GM04503 (cell line): ENCODE data around the gene BOK.
A peak's percentile ranks its signal among the peaks of the same experiment; 100 is the strongest.

Source experiments
- DNase-seq: peaks from one replicate; pipeline ENCODE4 v3.0.0-alpha.2; 2012; ENCODE audit warnings: low read depth

BOK gene

DNA sequence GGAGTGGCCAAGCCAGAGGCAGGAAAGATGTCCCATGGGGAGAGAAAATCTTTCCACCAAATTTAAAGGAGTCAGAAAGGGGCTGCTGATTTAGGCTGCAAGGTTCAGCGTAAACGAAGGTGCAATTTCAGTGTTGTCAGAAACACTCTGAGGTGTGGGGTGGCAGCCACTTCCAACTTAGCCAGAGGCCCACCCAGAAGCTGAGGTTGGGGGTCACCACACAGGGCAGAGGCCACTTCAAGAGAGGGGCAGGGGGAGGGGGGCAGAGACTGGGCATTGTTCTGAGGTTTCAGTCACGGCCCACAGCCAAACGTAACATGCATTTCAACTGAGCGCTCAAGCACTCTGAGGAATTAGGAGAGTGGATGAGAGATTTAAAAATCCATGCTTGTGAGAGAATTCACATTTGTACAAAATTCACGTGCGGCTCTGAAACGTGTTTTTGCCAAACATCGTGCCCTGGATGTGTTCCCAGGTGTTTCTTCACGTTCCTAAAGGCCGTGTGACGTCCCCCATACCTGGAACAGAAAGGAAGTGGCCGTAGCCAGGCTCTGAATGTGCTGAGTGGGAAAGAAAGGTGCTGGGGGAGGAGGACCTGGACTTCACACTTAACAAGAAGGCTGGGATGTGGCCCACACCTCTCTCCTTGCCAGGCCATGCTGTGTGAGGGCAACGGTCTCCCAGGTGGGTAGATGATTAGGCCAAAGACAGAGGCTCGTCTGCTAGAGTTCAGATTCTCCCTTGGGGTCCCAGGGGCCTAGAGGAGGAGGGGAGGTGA lies 19.5 kb upstream of the BOK start:
- DNase-seq = no peak

DNA sequence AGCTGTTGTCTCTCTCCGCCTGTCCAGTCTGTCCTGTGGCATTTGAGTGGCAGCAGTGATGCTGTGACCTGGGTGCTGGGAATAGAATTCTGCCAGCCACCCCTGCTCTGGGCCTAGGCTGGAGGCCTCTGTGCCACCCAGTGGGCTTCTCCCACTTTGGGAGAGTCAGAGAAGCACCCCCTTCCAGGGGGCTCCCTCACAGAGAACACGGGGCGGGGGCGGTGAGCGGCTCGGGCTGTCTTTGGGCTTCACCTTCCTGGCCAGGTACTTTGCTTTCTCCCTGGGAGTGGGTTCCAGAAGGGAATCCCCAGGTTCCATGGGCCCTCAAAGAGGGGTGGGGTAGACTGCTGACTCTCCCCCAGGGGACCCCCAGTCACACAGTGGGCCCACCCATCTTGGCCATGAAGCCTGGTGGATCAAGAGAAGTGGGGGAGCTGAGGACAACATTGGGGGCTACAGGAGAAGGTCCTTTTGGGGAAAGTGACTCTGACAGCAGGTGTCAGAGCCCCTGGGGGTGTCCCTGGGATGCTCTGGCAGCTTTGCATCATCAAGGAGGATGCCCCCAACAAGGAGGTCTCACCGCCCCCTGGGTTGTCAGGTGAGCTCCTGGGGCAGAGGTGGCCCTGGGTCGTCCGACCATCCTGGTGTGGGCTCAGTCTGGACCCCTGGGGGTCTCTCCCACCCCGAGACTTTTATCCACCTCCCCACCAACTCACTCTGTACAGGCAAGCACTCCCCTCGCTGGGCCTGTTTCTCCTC lies 18.8 kb upstream of the BOK start:
- DNase-seq = no peak

DNA sequence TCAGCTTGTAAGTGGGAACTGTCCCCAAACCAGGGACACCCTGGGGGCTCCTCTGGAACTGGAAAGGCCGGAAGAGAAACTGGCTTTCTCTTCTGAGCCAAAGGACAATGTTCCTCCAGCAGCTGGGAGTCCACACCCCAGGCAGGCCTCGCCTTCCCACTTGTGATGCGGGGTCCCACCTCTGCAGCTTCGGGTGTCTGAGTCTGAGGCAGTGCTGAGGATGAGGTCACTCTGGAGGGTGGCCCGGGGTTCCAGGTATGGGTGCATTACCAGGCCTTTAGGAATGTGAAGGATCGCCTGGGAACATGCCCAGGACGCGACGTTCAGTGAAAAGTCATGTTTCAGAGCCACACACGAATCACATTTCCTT lies 18.2 kb upstream of the BOK start:
- DNase-seq = no peak

DNA sequence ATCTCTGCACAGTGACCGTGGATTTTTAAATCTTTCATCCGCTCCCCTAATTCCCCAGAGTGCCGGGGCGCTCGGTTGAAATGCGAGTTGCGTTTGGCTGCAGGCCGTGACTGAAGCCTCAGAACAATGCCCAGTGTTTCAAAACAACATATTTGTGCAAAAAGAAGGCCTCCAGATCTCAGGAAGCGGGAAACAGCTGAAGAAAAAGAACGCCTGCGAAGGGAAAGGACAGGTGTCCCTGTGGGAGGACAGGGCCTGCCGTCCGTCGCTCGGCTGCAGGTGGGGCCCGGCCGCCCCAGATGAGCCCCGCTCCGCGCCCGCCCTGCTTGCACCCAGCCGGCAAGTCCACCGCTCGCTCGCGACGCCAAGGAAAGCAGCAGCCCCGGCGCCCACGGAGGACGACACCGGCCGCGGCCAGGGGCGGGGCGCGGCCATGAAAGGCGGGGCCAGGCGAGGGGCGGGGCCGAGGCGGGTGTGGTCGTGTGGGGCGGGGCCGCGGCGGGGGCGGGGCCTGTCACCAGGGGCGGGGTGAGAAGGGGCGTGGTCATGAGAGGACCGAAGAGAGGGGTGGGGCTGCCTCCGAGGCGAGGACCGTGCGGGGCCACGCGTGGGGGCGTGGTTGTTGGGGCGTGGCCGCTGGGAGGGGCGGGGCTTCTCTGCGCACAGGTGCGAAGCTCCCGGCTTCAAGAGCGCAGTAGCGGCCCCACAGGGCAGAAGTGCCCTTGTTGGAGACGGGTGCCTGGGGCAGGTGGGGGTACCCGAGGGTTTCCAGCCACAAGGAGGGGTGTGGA lies 17.6 kb upstream of the BOK start:
- DNase-seq = no peak

DNA sequence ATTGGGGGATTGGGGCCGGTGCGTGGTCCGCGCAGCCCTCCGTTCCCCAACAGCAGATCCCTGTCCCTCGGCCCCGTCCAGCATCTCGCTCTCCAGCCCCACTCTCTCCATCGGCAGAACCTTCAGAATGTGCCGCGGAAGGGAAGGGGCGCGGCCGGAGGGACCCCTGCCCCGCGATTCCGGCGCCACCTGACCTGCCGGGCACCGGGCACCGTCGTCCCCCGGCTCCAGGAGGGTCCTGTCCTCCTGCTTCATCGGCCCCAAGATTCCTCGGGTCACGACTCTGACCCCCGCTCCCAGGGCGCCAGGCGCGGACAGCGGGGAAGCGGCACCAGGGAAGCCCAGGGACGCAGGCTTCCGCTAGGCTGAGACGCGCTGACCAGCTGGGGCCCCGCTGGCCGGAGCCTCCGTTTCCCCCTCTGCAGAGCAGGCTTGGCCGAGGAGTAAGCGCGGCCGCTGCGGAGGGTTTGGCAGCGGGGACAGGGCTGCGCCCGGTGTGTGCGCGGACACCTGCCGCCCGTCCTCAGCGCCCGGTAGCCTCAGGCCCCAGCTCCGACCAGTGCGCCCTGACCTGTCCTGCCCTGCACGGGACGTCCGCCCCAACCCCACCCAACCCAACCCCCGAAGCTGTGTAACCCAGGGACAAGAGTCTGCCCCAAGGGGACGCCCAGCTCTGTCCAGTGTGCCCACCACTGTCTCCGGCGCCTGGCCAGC lies 16.8 kb upstream of the BOK start:
- DNase-seq = no peak

DNA sequence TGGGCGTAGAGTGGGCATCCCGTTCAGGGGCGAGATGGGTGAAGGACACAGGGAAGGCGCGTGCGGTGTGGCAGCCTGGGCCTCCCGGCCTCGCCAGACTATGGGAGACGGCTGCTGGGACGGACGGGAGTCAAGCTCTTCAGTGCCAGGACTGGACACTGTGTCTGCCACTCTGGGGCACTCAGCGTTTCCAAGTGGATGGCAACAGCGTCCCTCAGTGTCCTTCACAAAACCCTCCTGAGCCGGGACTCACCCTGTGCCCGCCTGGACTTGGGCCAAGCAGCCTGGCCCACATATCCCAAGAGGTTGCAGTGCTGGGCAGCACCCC lies 16.3 kb upstream of the BOK start:
- no peak for DNase-seq

DNA sequence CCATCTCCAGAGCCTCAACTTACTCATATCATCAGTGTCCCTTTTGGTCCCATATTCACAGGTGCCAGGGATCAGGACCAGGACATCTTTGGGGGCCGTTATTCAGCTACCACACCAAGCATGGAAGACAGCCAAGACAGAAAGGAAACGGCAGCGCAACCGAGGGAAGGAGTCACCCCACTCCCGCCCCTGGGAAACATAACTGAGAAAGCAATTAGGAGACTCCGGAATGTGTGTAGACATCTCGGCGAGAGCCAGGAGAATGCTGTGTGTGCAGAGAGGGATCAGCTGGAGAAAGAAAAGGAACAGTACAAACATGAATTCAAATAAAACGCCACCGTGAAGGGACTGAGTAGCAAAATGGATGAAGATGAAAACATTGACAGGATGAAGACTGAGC lies 13.4 kb upstream of the BOK start:
- DNase-seq = peak; percentile 53

DNA sequence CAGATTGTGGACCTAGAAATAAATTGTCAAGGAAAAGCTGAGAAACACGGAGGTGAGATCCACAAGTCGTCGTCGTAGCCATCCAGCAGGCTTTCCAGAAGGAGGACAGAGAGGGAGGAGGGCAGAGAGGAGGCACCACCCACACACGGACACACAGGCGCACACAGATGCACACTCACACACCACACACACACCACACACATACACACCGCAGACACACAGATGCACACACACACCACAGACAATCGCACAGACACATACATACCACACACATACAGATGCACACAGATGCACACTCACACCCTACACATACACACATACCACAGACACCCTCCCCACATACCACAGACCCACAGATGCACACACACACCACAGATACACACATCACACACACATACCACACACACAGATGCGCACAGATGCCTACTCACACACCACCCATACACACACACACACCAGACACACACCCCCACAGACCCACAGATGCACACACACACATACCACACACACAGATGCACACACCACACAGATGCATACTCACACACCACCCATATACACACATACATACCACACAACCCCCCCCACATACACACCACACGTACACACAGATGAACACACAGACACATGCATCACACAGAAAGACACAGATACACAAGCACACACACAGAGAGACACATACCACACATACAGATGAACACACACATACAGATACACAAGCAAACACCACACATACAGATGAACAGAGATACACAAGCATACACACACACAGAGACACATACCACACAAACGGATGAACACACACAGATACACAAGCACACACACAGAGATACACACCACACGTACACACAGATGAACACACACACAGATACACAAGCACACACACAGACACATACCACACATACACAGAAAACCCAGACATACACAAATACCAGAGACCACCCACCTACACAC lies 12.7 kb upstream of the BOK start:
- no peak for DNase-seq

DNA sequence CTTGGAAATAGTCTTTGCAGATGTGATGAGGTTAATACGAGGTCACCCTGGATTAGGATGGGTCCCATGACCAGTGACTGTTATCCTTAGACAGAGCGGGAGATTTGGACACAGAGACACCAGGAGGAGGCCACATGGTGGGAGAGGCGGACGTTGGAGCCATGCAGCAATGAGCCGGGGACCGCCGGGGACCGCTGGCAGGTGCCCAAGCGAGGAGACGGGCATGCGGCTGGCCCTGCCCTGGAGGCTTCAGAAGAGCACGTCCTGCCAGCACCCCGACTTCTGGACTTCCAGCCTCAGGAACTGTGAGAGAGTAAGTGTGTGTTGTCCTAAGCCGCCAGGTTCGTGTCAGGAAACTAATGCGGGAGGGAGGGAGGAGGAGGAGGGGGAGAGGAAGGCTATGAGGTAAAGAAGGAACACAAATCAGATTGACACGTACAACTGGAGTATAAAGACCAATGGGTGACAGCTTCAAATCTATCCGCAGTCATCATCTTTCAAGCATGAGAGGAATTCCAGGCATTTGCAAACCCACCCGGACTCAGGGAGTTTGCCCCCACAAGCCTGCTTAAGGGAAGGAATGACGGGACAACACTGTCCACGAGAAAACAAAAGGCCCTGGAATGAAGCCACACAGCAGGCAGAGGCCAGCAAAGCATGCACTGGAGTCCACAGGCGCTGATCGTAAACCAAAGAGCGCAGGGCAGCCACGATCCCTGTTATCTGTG lies 11.6 kb upstream of the BOK start:
- DNase-seq = peak; percentile 96

DNA sequence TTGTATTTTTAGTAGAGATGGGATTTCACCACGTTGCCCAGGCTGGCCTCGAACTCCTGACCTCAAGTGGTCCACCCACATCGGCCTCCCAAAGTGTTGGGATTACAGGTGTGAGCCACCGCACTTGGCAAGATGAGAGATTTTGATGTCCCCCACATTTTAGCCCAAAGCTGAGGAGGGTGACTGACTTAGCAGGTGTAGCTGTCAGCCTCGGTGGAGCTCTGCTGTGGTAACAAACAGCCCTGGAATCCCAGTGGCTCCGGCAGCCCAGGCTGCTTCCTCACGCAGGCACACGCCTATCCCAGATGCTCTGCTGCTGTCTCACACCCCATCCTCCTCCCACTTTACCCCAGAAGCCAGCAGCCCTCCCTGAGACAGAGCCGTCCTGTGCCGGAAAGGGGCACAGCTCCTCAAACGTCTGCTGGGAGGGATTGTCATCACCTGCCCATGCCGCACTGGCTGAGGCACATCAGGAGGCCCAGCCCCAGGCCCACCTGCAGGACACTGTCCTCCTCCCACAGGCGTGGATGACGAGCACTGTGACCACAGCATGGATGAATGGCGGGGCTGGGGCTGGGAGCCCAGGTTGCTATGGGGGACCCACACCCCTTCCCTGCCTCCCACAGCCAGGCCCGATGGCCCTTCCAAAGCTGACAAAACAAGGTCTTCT lies 10.6 kb upstream of the BOK start:
- DNase-seq = no peak

DNA sequence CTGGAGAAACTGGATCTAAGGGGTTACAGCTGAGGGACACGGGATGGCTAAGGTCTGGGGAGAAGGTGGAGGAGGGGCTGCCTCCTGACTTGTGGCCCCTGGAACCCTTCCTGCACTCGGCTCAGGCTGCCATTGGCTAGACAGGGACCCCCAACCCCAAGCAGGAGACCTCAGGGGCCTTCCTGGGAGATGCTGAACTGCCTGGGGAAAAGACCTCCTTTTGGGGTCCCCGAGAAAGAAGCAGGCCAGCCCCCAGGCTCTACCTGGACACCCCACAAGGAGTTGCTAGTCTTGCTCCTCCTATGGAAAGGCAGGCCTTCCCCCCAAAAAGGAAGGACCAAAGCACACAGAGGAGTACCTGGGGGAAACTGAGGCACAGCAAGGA lies 10.1 kb upstream of the BOK start:
- no peak for DNase-seq

DNA sequence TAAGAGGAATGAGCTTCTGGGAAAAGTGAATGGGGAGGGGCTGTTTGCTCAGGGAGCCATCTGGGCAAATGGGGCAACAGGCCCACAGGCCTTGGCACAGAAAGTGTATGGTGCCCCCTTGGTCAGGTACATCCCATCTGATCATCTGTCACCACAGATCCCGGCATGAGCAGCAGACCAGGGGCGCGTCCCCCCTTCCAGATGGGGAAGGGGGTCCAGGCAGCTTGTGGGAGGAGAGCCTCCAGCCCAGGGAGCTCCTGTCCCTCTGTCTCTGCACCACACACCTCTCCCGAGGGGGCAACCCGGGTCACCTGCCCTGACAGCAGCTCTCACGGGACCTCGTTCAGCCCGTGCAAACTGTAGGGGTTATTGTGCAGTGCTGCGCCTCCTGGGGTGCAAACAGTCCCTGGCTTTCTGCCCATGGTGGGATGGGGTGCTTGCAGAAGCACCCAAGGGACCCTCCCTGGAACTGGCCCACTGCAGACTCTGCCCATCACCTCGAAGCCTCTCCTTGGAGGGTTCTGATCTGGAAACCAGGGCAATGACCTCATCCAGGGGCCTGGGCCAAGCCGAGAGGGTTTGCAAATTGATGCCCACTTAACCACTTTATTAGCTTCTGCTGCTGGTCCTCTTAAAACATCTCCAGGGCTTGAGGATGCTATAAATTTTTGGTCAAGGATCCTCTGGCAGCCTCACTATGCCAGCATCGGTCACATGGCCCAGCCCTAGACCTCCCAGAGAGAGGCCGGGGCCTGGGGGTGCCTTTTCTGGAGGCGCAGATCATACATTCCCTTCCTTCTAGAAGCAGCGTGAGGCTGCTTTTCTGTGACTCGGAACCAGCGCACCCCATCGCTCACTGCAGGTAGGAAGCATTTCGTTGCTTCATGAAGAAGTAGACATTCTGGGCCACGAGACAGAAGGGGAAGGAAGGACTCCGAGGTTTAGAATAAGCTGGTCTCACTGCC lies 7.6 kb upstream of the BOK start:
- DNase-seq = no peak

DNA sequence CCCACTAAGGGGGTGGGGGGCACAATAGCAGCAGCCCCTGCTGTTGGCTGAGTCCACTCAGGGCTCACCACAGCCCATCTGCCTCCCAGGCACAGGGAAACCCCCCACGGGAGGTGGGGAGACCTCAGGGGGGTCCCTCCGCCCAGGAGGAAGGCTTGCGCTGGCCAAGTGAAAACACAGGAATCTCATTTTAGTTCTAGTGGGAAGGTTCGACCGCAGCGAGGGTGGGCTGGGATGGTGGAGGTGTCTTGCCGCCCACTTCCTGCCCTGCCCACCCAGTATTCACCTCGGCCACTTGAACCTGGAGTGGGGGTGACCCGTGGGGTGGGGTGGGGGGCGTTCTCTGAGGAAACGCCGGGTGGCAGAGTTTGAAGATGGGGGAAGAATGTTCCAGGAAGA lies 6.9 kb upstream of the BOK start:
- DNase-seq = no peak

DNA sequence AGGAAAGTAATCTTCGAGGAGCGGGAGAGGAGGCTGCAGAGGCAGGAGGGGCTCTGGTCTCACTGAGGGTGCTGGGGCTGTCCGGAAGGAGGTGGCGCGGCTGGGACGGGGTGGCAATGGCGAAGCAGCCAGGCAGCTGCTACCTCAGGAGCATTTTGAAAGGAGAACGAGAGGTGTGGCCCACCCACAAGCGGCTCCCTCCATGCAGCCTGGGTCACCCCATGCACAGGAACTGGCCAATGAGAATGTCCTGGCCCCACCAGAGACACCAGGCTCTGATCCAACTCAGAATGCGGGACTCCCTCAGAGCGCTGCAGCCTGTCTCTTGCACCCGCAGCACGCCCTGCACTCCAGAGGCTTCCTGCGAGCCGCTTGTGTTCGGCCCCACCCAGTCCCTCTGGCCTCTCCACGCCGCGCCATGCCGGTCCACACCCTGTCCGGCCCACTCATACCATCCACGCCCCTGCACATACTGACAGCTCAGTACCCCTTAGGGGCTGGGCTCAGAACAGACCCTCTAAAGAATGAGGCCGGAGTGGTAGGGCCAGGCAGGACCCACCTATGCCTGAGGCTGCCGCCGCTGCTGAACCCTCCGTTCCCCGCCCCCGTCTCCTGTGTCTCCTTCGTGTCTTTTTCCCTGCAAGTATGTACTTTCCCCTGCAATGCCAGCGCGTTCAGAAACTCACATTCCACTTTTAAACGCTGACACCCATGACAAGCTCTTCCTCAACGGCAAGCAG lies 6.4 kb upstream of the BOK start:
- DNase-seq = no peak

DNA sequence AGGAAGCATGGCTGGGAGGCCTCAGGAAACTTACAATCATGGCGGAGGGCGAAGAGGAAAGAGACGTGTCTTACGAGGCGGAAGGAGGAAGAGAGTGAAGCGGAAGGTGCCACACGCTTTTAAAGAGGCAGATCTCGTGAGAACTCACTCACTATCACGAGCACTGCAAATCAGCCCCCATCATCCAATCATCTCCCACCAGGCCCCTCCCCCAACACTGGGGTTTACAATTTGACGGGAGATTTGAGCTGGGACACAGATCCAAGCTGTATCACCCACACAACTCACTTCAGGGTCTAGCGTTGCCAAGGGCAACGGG lies 5.1 kb upstream of the BOK start:
- DNase-seq = no peak

DNA sequence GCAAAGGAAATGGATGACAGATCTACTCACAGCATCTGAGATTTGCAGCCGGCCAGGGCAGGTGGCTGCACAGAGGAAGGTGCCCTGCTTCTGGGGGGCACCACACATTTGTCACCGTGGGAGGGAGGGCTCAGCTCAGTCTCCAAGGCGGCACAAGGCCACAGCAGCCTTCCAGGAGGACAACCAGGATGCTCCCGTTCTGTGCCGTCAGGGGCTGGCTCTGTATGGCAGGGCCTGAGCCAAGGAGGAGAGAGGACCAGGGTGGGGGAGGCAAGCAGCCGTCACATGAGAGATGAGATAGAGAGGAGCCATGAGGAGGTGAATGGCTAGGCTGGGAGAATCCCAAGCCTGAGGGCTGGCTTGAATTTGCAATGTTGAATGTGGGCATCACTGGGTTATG lies 4.6 kb upstream of the BOK start:
- DNase-seq = no peak

DNA sequence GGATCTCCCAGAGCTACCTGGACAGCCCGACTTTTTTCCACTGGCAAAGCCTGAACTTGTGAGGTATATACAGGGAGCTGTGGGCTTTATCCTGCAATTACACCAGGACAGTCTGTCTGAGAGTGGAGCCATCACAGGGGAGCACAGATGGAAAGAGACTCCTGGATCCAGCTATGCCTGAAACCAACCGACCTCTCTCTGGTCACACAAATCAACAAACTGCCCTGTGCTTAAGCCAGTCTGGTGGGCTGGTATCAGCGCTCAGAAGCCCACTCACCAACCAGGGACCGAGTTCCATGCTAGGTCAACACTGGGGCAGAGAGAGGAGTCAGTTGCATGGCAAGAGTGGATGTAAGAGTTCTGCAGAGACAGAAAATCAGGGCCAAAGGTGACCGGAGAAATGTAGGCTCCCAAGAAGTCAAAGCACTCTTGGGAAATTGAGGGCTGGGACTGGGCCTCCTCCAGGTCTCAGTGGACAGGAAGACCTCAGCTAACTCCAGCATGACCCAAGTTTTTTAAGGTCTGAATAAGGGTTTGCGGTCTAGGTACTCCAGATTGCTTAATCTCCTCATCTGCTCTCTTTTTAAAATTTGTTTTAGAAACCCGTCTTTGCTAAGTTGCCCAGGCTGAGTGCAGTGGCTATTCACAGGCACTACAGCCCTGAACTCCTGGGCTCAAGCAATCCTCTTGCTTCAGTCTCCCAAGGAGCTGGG lies 3.8 kb upstream of the BOK start:
- no peak for DNase-seq

DNA sequence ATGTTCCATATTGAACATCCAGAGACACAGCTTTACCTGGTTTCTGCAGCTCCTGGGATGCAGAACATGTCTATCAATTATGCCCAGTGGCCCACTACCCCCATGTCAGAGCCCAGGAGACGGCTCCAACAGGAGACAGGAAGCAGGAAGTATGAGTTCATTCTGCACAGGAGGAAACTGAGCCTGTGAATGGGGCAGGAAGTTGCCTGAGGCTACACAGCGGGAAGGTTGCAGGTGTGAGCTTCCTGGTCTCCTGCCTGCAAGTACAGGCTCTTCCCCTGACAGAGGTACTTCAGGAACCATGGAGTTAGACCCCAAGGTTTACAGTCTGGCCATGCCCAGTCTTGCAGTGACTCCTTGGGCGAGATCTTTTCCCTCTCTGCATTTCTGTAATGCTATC lies 2.8 kb upstream of the BOK start:
- no peak for DNase-seq
